Activated CD4-positive, alpha-beta memory T cell treated with anti-CD3 and anti-CD28 coated beads, Interleukin-2, amount 10 ng/mL, durations not matched to agents 7 days and 5 days (primary cell): Measurements from ENCODE around the gene SAA4. TPM values are rescaled to one million over a fixed set of nuclear protein-coding genes. Genes with fewer than 3 reads are reported as not detected.
"Not testable (repeated sequence)": the region's sequence is repeated elsewhere in the genome, so short reads cannot be mapped to it uniquely, and the experiment has no call there.

Source experiments
- CTCF ChIA-PET: fragments of 350-600 bp; sonication (Branson Sonifier 250); formaldehyde crosslinking; loops from one replicate; lab custom pipeline; 2021; ENCODE audit warnings: antibody characterized with exemption, inconsistent platforms; lab: Charles Lee
- POLR2A ChIA-PET: fragments of 350-600 bp; sonication (Branson Sonifier 250); formaldehyde crosslinking; loops from one replicate; lab custom pipeline; 2021; ENCODE audit warnings: antibody characterized with exemption; lab: Charles Lee
- DNase-seq: peaks from one replicate; pipeline ENCODE4 v3.0.0-alpha.2; 2020
- H3K27ac Mint-ChIP-seq: one replicate; pipeline ENCODE4 v1.8.0; 2021; ENCODE audit warnings: mild to moderate bottlenecking, mixed read lengths
- H3K27me3 Mint-ChIP-seq: one replicate; pipeline ENCODE4 v1.8.0; 2021; ENCODE audit warnings: mixed read lengths
- H3K36me3 Mint-ChIP-seq: one replicate; pipeline ENCODE4 v1.8.0; 2021; ENCODE audit warnings: low read depth, mixed read lengths
- H3K4me1 Mint-ChIP-seq: one replicate; pipeline ENCODE4 v1.8.0; 2021; ENCODE audit warnings: mixed read lengths
- H3K4me3 Mint-ChIP-seq: one replicate; pipeline ENCODE4 v1.8.0; 2021; ENCODE audit warnings: mild to moderate bottlenecking, mixed read lengths
- H3K9me3 Mint-ChIP-seq: one replicate; pipeline ENCODE4 v1.8.0; 2021; ENCODE audit warnings: mixed read lengths
- total RNA-seq, 2 experiments: library from RNA; stranded (reverse); gene quantifications; one replicate each; pipeline ENCODE4 v1.2.3, GENCODE V29; 2021

SAA4 gene
- total RNA-seq, 2 experiments from 2014 or later, result not detected

DNA sequence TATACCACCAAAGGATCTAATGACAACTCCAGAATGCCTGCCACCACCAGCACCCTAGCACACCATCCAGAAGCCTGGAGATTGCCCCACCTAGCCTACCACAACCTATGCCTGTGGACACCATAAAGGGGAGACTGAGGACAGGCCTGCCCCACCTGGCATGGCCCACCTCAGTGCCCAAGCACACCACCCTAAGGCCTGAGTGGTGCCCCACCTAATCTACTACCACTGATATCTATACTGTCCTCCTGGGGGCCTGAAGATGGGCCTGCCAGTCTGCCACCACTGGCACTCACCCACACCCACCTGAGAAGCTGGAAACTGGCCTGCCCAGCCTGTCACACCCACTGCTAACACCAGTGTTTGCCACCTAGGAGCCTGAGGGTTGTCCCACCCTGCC lies 31.8 kb downstream of the SAA4 start:
- no peaks in the 10 kb centered on the region for H3K9me3 Mint-ChIP-seq
- no peak for DNase-seq
- no peak overlapping the region for H3K27ac Mint-ChIP-seq
- H3K27me3 Mint-ChIP-seq, result peaks cover 50% of the 10 kb centered on the region
- POLR2A ChIA-PET, result no interaction called here
- peaks cover 15% of the 10 kb centered on the region for H3K4me1 Mint-ChIP-seq
- H3K4me3 Mint-ChIP-seq, result no peak overlapping the region
- CTCF ChIA-PET, result interaction anchor here (1.0 to 1.5 kb wide), 4 partner anchors 39 to 90 kb away, joined by 3 to 15 read pairs (median 4); no protein-coding TSS in a partner anchor
- no peaks in the 10 kb centered on the region for H3K36me3 Mint-ChIP-seq

DNA sequence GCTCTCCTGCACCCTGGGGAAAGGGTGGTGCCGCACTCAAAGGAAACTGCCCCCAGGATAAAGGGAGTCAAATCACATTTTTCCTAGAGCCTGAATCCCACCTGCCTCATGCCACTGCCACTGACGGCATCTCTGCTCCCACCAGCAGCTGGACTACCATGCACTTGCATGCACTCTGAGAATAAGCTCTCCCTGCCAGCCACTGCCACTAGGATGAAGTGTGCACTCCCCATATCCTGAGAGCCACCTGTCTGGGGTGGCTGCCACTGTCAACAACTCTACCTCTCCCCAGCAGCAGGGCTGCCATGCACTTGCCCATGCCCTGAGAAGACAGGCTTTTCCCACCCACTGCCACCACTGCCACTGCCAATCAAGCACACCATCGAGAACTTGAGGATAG lies 32.4 kb downstream of the SAA4 start:
- DNase-seq, result no peak
- ChIA-PET POLR2A (no interaction called here), CTCF (interaction anchor here (0.6 to 1.5 kb wide), 8 partner anchors 9 to 214 kb away, joined by 3 to 15 read pairs (median 3); no protein-coding TSS in a partner anchor)
- H3K4me1 Mint-ChIP-seq, result peaks cover 15% of the 10 kb centered on the region
- no peak overlapping the region for H3K27ac Mint-ChIP-seq
- no peak overlapping the region for H3K4me3 Mint-ChIP-seq
- H3K27me3 Mint-ChIP-seq, result peaks cover 45% of the 10 kb centered on the region
- H3K36me3 Mint-ChIP-seq, result no peaks in the 10 kb centered on the region
- H3K9me3 Mint-ChIP-seq, result no peaks in the 10 kb centered on the region

DNA sequence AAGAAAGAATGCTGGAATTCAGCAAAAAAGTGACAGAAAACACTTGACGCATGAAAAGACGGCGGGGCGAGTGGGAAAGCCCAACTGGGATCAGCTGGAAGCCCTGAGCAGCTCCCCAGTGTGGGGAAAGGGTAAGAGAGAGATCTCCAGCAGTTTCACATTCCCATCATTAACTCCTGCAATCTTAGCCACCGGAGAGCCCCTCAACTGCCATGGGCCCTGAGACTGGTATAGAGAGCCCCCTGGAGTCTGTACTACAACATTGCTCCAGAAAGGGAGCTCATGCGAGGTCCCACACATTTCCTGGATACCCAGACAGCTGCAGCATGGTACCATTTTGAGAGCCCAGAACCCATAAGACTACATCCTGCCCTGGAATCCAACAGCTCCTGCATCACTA lies 32.9 kb downstream of the SAA4 start:
- Mint-ChIP-seq H3K4me3 (no peak overlapping the region), H3K4me1 (peaks cover 15% of the 10 kb centered on the region), H3K27me3 (peaks cover 43% of the 10 kb centered on the region), H3K27ac (no peak overlapping the region), H3K9me3 (no peaks in the 10 kb centered on the region), H3K36me3 (no peaks in the 10 kb centered on the region)
- POLR2A ChIA-PET, result no interaction called here
- no peak for DNase-seq
- CTCF ChIA-PET, result interaction anchor here (0.6 to 1.5 kb wide), 9 partner anchors 8 to 476 kb away, joined by 3 to 15 read pairs (median 3); no protein-coding TSS in a partner anchor

DNA sequence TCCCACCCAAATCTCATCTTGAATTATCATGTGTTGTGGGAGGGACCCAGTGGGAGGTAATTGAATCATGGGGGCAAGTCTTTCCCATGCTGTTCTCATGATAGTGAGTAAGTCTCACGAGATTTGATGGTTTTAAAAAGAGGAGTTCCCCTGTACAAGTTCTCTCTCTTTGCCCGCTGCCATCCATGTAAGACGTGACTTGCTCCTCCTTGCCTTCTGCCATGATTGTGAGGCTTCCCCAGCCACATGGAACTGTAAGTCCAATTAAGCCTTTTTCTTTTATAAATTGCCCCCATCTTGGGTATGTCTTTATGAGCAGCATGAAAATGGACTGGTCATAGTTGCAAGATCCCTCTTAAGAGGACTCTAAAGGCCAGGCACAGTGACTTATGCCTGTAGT lies 38.9 kb downstream of the SAA4 start:
- POLR2A ChIA-PET, H3K9me3 Mint-ChIP-seq, H3K36me3 Mint-ChIP-seq, DNase-seq, H3K4me3 Mint-ChIP-seq, H3K27ac Mint-ChIP-seq, H3K4me1 Mint-ChIP-seq, CTCF ChIA-PET: not testable (repeated sequence)
- H3K27me3 Mint-ChIP-seq, result peaks cover 32% of the 10 kb centered on the region

- no peaks in the 10 kb centered on the region for H3K4me1 Mint-ChIP-seq
- DNase-seq, result no peak
- H3K4me3 Mint-ChIP-seq, result no peak overlapping the region
- H3K36me3 Mint-ChIP-seq, result no peaks in the 10 kb centered on the region
- CTCF ChIA-PET, result no interaction called here
- H3K27me3 Mint-ChIP-seq, result peaks cover 35% of the 10 kb centered on the region
- no peak overlapping the region for H3K27ac Mint-ChIP-seq
- POLR2A ChIA-PET, result no interaction called here
- no peaks in the 10 kb centered on the region for H3K9me3 Mint-ChIP-seq
Measured at GRCh38 chr11:18196532-18196931, 40.1 kb downstream of the SAA4 start.

DNA sequence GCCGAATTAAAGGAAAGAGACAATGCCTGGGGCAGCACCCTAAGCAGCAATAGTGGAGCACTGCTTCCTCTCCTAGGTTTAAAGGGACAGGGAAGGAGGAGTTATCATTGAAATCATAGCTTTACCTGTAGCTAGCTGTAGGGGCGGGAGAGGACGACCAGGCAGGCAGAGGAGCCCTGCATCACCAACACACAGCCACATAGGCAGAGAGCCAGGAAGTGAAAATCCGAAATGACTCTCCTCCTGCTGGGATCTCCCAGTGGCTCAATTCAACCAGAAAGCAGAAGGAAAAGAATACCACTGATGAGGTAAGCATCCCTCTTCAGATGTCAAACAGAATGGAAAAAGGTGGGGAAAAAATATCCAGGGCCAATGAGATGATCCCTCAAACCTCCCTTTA lies 43.6 kb downstream of the SAA4 start:
- ChIA-PET CTCF (no interaction called here), POLR2A (no interaction called here)
- Mint-ChIP-seq H3K27ac (no peak overlapping the region), H3K9me3 (no peaks in the 10 kb centered on the region), H3K4me3 (no peak overlapping the region), H3K27me3 (peaks cover 35% of the 10 kb centered on the region), H3K4me1 (no peaks in the 10 kb centered on the region), H3K36me3 (no peaks in the 10 kb centered on the region)
- DNase-seq, result no peak

DNA sequence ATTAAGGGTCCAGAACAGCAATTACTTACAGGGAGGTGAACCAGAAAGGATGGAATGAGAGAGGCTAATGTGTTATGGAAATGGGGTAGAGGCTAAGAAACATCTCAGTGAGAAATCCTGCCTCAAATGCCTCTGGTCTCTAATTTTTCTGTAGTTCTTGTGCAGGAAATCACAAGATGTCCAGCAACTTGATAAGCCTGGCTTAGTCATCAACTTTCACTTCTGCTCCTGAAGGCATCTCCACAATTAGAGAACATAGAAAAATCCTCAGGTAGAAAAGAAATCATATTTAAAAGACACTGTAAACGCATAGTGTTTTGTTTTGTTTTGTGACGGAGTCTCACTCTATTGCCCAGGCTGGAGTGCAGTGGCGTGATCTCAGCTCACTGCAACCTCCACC lies 45.2 kb downstream of the SAA4 start:
- Mint-ChIP-seq H3K36me3 (no peaks in the 10 kb centered on the region), H3K4me3 (no peak overlapping the region), H3K4me1 (no peaks in the 10 kb centered on the region), H3K27me3 (peaks cover 35% of the 10 kb centered on the region), H3K27ac (no peak overlapping the region), H3K9me3 (no peaks in the 10 kb centered on the region)
- DNase-seq, result no peak
- ChIA-PET POLR2A (no interaction called here), CTCF (interaction anchor here (0.7 kb wide), 1 partner anchor 573 kb away, joined by 3 read pairs; no protein-coding TSS in a partner anchor)

GRCh38 chr11:18189476-18190245 lies 46.9 kb downstream of the SAA4 start:
- H3K36me3 Mint-ChIP-seq, H3K27ac Mint-ChIP-seq, CTCF ChIA-PET, POLR2A ChIA-PET, H3K4me3 Mint-ChIP-seq, DNase-seq, H3K9me3 Mint-ChIP-seq, H3K4me1 Mint-ChIP-seq: not testable (repeated sequence)
- H3K27me3 Mint-ChIP-seq, result peaks cover 36% of the 10 kb centered on the region

- Mint-ChIP-seq H3K27ac (no peak overlapping the region), H3K4me3 (no peak overlapping the region), H3K4me1 (no peaks in the 10 kb centered on the region), H3K9me3 (no peaks in the 10 kb centered on the region), H3K36me3 (no peaks in the 10 kb centered on the region), H3K27me3 (peaks cover 38% of the 10 kb centered on the region)
- POLR2A ChIA-PET, result no interaction called here
- no peak for DNase-seq
- CTCF ChIA-PET, result no interaction called here
Measured at GRCh38 chr11:18188796-18189195, 47.8 kb downstream of the SAA4 start.

Other genes with a start within 250 kb of the SAA4 start
- 10 to 100 TPM; 33.9 to 34.2 TPM for gene SERGEF, start 223.8 kb downstream of the SAA4 start, total RNA-seq
- under 1 TPM; 0.15 to 0.18 TPM for gene TPH1, start 190.5 kb downstream of the SAA4 start, total RNA-seq
- 10 to 100 TPM; 21.0 to 21.7 TPM for gene SAAL1, start 130.7 kb downstream of the SAA4 start, total RNA-seq
- not detected for gene MRGPRX3, start 104.2 kb downstream of the SAA4 start, total RNA-seq
- gene MRGPRX4, start 64.0 kb downstream of the SAA4 start, total RNA-seq, result not detected
- under 1 TPM in 1 of 2 experiments, not detected in 1; 0.28 TPM for gene SAA2, start 11.9 kb upstream of the SAA4 start, total RNA-seq
- not detected for gene SAA1, start 29.5 kb upstream of the SAA4 start, total RNA-seq
- gene HPS5, start 85.3 kb upstream of the SAA4 start, total RNA-seq, result 10 to 100 TPM; 20.3 to 22.6 TPM
- gene GTF2H1, start 85.8 kb upstream of the SAA4 start, total RNA-seq, result 10 to 100 TPM; 47.0 to 48.2 TPM
- 100 to 1,000 TPM; 949 to 971 TPM for gene LDHA, start 157.8 kb upstream of the SAA4 start, total RNA-seq
- gene LDHC, start 175.5 kb upstream of the SAA4 start, total RNA-seq, result not detected
- not detected for gene LDHAL6A, start 219.1 kb upstream of the SAA4 start, total RNA-seq